Measurements from ENCODE around the gene STK32B.

DNA sequence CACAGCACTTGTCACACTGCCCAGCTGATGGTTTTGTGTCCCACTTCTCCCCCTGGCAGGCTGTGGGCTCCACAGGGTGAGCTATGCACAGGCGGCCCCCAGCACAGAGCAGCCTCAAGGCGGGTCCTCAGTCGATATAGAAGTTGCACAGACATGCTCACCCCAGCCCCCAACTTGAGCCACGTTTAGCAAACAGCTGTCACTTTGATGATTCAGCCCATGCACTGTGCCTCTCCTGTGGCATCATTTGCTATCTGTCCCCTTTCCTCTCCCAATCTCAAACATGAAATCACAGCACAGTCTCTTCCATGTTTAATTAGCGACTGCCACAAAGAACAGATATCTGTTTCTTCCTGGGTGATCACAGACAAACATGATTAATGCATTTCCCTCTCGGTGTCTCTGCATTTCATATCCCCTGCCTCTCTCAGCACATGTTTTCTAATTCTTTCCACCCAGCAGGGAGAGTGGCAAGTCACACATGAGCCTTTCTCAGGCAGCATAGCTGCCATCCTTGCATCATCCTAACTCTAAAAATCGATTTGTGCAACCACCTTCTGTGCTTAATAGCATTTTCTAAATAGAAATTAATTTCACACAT is 452.2 kb downstream of the STK32B start:
- TF ChIP-seq, protein P1, sequence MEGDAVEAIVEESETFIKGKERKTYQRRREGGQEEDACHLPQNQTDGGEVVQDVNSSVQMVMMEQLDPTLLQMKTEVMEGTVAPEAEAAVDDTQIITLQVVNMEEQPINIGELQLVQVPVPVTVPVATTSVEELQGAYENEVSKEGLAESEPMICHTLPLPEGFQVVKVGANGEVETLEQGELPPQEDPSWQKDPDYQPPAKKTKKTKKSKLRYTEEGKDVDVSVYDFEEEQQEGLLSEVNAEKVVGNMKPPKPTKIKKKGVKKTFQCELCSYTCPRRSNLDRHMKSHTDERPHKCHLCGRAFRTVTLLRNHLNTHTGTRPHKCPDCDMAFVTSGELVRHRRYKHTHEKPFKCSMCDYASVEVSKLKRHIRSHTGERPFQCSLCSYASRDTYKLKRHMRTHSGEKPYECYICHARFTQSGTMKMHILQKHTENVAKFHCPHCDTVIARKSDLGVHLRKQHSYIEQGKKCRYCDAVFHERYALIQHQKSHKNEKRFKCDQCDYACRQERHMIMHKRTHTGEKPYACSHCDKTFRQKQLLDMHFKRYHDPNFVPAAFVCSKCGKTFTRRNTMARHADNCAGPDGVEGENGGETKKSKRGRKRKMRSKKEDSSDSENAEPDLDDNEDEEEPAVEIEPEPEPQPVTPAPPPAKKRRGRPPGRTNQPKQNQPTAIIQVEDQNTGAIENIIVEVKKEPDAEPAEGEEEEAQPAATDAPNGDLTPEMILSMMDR (conservative IDR thresholded peaks at IDR 0.05; ENCODE audit: low read depth, low read length), result no peak
- no peak for TF ChIP-seq EZH2 (IDR thresholded peaks at IDR 0.05; ENCODE audit: low read length, unreplicated experiment)
